DND-41 (cell line): ENCODE data around the gene CTBP2.

Source experiments
- ATAC-seq: fragments of 200-7000 bp; cut with Tn5 transposase; 3 replicates; pipeline ENCODE4 v1.9.1; 2021; ENCODE audit warnings: low read depth; ENCODE audit not compliant: insufficient read depth
- DNase-seq: peaks from one replicate; pipeline ENCODE4 v3.0.0-alpha.2; 2020
- H2AFZ ChIP-seq: 2 replicates; pipeline ENCODE4 v1.6.0; 2012; ENCODE audit warnings: low read depth, low read length
- H3K27ac ChIP-seq: 2 replicates; pipeline ENCODE4 v1.5.1; 2012; ENCODE audit warnings: low read length, inconsistent platforms
- H3K27me3 ChIP-seq: fragments of 200-600 bp; sonication (generic); 2 replicates; pipeline ENCODE4 v1.6.0; 2012; ENCODE audit warnings: low read length, mild to moderate bottlenecking, inconsistent platforms; ENCODE audit not compliant: insufficient read depth, poor library complexity
- H3K36me3 ChIP-seq: 2 replicates; pipeline ENCODE4 v1.5.1; 2012; ENCODE audit warnings: low read length, inconsistent platforms; ENCODE audit not compliant: insufficient read depth
- H3K4me1 ChIP-seq: 2 replicates; pipeline ENCODE4 v1.5.1; 2012; ENCODE audit warnings: mild to moderate bottlenecking, low read length; ENCODE audit not compliant: insufficient read depth
- H3K4me2 ChIP-seq: 2 replicates; pipeline ENCODE4 v1.6.0; 2012; ENCODE audit warnings: mild to moderate bottlenecking, moderate library complexity, low read length, inconsistent platforms; ENCODE audit not compliant: insufficient read depth
- H3K4me3 ChIP-seq, 2 experiments: fragments of 200-600 bp in 1 of 2; shearing (Covaris generic) in 1 of 2; 2 replicates each; pipeline ENCODE4 v1.5.1; 2012 to 2016; ENCODE audit warnings: inconsistent platforms in 2 of 2, low read length in 2 of 2, mild to moderate bottlenecking in 2 of 2, low read depth in 1 of 2, moderate library complexity in 1 of 2
- H3K79me2 ChIP-seq: 2 replicates; pipeline ENCODE4 v1.6.0; 2012; ENCODE audit warnings: low read length, inconsistent platforms; ENCODE audit not compliant: insufficient read depth
- H3K9ac ChIP-seq: 2 replicates; pipeline ENCODE4 v1.6.0; 2012; ENCODE audit warnings: low read depth, mild to moderate bottlenecking, inconsistent platforms, low read length, moderate library complexity
- H3K9me3 ChIP-seq: 2 replicates; pipeline ENCODE4 v1.5.1; 2012; ENCODE audit warnings: low read length, moderate library complexity, mild to moderate bottlenecking, inconsistent platforms; ENCODE audit not compliant: insufficient read depth, severe bottlenecking
- H4K20me1 ChIP-seq: 2 replicates; pipeline ENCODE4 v1.6.0; 2012; ENCODE audit warnings: low read length; ENCODE audit not compliant: insufficient read depth
- EZH2 ChIP-seq: IDR thresholded peaks from 3 replicates; pipeline ENCODE4 v1.6.1; 2012; ENCODE audit warnings: borderline replicate concordance, low read depth, mild to moderate bottlenecking, moderate library complexity, low read length, inconsistent platforms; ENCODE audit not compliant: severe bottlenecking
- TF ChIP-seq, protein P1 (sequence below): IDR thresholded peaks from 2 replicates; pipeline ENCODE4 v1.5.1; 2012; ENCODE audit warnings: borderline replicate concordance, low read length, moderate library complexity, mild to moderate bottlenecking; ENCODE audit not compliant: poor library complexity, severe bottlenecking; ENCODE audit errors: extremely low read depth

CTBP2 gene

DNA sequence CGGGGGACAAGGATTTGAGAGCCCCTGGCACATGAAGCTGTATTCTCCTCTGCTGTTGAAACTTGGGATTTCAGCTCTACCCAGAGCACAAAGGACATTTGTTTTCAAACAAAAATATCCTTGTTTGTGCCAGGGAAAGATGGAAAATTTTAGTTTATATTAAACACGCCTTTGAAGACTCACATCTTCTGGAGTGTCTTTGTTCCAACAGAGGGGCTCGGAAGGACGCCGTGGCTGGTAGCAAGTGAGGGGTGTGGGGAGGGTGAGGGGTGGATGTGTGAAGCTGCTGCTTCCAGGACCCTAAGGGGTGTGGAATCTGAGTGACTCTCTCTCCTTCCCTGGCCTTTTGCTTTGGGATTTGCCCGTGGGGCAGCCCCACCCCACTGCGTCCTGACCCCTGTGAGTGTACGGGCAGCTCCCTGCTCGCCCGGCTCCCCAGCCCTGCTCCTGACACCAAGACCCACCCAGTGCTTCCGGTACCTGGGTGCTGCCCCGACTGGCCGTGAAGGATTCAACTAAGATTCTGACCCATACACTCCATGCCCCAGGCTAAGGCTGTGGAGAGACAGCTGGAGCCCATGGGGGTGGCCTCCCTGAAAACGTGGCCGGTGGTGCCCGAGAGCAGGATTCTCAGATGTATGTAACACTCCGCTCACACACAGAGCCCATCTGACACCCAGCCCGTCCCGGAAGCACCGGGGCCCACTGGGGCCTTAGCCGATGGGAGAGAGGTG lies 158.9 kb downstream of the CTBP2 start:
- H3K4me3 ChIP-seq = no peak overlapping the region
- H3K27ac ChIP-seq = no peak overlapping the region
- TF ChIP-seq, protein P1, sequence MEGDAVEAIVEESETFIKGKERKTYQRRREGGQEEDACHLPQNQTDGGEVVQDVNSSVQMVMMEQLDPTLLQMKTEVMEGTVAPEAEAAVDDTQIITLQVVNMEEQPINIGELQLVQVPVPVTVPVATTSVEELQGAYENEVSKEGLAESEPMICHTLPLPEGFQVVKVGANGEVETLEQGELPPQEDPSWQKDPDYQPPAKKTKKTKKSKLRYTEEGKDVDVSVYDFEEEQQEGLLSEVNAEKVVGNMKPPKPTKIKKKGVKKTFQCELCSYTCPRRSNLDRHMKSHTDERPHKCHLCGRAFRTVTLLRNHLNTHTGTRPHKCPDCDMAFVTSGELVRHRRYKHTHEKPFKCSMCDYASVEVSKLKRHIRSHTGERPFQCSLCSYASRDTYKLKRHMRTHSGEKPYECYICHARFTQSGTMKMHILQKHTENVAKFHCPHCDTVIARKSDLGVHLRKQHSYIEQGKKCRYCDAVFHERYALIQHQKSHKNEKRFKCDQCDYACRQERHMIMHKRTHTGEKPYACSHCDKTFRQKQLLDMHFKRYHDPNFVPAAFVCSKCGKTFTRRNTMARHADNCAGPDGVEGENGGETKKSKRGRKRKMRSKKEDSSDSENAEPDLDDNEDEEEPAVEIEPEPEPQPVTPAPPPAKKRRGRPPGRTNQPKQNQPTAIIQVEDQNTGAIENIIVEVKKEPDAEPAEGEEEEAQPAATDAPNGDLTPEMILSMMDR = no peak
- TF ChIP-seq EZH2 = no peak
- no peaks in the 10 kb centered on the region for H3K79me2 ChIP-seq
- peaks cover 16% of the 10 kb centered on the region for H3K4me1 ChIP-seq
- H3K4me2 ChIP-seq = no peak overlapping the region
- no peak for ATAC-seq
- no peak for DNase-seq
- H3K27me3 ChIP-seq = no peaks in the 10 kb centered on the region
- H4K20me1 ChIP-seq = peaks cover 61% of the 10 kb centered on the region
- H3K36me3 ChIP-seq = peaks cover 49% of the 10 kb centered on the region
- H3K9ac ChIP-seq = no peak overlapping the region
- H2AFZ ChIP-seq = no peak overlapping the region
- H3K9me3 ChIP-seq = no peaks in the 10 kb centered on the region

DNA sequence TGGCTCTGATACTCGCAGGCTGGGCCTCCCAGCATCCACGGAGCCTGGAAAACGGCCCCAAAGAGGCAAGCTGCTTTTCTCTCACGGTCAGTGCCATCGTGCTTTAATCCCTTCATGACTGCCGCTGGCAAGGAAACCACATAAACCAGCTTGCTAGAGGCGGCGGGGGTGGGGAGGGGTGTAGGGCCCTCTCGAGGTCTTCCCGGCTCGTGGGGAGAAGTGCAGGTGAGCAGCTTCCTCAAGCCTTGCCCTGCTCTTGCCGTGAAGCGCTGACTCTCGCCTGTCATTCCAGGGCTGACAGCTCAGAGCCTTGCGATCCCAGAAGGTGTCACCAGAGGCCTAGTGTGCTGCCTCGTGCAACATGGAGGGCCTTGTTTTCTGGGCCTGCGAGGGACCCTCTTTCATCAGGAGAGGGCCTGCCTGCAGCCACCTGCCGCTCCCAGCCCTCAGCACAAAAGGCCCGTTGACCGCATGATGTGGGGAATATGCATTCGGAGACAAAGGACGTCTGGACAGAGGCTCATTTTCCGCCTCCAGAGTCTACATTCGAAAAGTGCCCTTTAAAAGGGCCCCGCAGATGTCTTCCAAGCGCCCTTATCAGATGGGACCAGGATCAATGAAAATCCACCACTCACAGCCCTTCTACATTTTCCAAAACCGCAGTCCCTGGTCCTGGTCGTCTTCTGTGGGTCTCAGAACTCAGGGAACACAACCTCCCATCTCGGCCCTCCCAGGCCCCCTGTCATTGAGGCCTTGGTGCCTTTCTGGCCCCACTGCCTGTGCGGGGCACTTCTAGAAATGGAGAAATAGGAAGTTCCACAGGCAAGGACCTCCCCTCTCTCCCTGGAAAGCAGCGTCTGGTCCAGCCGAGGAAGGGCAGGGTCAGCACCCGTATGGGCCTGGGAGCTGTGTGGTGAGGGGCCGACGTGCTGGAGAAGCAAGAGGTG lies 159.7 kb downstream of the CTBP2 start:
- ATAC-seq (peak; percentile 90), DNase-seq (peak; percentile 76)
- Histone ChIP-seq H3K4me1 (peaks cover 16% of the 10 kb centered on the region), H2AFZ (no peak overlapping the region), H3K36me3 (peaks cover 52% of the 10 kb centered on the region), H3K4me3 (no peak overlapping the region), H3K9me3 (no peaks in the 10 kb centered on the region), H3K9ac (no peak overlapping the region), H4K20me1 (peaks cover 58% of the 10 kb centered on the region), H3K27me3 (no peaks in the 10 kb centered on the region), H3K79me2 (no peaks in the 10 kb centered on the region), H3K27ac (no peak overlapping the region), H3K4me2 (peak overlapping the region; percentile 36)
- TF ChIP-seq EZH2 = no peak
- TF ChIP-seq, protein P1 = peak; percentile 44

DNA sequence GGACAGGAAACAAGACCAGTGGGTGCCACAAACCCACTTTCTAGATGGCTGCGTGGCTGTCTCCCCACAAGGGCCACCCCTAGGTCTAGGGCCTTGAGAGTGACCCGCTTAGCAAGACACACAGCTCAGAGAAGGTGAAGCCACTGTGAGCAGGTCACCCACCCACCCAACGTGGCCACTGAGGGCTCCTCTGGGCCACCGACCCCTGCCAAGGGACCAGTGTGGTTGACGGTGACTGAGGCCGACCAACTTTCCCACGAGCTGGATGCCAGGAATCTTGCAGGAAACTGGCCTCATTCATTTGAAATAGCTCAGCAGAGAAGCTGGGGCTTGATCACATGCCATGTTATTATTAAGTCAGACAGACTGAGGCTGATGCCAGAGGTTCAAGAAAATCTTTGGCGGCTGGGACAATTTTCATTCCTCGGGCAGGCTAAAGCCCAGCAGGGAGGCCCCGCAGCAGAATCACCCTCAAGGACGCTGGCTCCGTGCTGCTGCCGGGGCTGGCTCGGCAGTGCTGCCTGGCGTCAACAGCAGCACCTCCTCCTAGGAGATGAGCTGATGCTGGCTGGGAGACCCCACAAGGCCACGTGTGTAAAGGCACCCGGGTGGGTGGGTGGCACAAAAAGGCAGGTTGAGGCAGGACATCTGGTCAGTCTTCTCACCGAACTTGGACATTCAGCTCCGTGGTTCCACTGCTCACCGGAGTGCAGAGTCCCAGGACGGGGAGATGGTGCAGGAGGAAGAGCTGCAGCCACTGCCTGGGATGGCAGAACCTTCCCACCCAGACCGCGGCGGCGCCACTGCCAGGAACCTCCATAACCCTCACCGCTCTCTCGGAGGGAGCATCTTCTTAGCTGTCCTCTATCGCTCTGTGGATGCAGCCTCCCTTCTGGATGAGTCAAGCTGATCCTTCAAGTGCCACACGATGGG lies 160.7 kb downstream of the CTBP2 start:
- no peak overlapping the region for H3K9ac ChIP-seq
- peaks cover 61% of the 10 kb centered on the region for H3K36me3 ChIP-seq
- H3K27me3 ChIP-seq = no peaks in the 10 kb centered on the region
- TF ChIP-seq, protein P1 = no peak
- no peak for TF ChIP-seq EZH2
- H3K4me1 ChIP-seq = peaks cover 16% of the 10 kb centered on the region
- H3K9me3 ChIP-seq = no peaks in the 10 kb centered on the region
- no peaks in the 10 kb centered on the region for H3K79me2 ChIP-seq
- peaks cover 56% of the 10 kb centered on the region for H4K20me1 ChIP-seq
- no peak overlapping the region for H3K4me3 ChIP-seq
- ATAC-seq = no peak; the same call in 1 of the 3 replicates
- no peak overlapping the region for H3K27ac ChIP-seq
- H2AFZ ChIP-seq = no peak overlapping the region
- H3K4me2 ChIP-seq = peak overlapping the region; percentile 36
- no peak for DNase-seq
